HG03521 (cell line): ENCODE results near the gene OTOG.

Experiments
- ATAC-seq: cut with Tn5 transposase; IDR thresholded peaks from one replicate; pipeline ENCODE4 v1.9.1; 2021; ENCODE audit warnings: mild to moderate bottlenecking, moderate library complexity; ENCODE audit not compliant: unreplicated experiment

OTOG gene

GRCh38 chr11:17645190-17645970 lies 98.3 kb downstream of the OTOG start:
- no peak for ATAC-seq

- ATAC-seq = no peak
Observed at GRCh38 chr11:17646451-17647145, 99.5 kb downstream of the OTOG start.

DNA sequence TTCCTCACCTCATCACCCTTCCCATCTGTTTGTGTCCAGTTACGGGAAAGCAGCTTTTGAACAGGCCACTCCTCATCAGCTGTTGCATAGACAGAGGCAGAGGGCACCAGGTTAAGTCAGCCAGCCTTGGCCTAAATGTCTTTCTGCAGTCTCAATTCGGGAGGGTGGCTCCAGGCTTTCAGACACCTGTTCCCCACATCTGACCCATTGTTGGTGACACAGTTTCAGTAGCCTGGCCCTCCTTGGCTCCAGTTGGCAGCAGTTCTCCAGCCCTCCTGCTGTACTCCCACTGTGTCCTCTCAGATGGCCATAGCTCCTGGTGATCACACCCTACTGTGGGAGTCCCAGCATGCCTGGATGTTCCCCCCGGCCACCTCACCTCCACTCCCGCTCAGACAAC lies 101.5 kb downstream of the OTOG start:
- no peak for ATAC-seq

GRCh38 chr11:17649261-17649660 lies 102.2 kb downstream of the OTOG start:
- ATAC-seq = no peak

- ATAC-seq = no peak
Observed at GRCh38 chr11:17649696-17650095, 102.6 kb downstream of the OTOG start.

GRCh38 chr11:17650127-17650911 lies 103.3 kb downstream of the OTOG start:
- ATAC-seq = no peak

- ATAC-seq = no peak
Observed at GRCh38 chr11:17651061-17651460, 104.0 kb downstream of the OTOG start.

DNA sequence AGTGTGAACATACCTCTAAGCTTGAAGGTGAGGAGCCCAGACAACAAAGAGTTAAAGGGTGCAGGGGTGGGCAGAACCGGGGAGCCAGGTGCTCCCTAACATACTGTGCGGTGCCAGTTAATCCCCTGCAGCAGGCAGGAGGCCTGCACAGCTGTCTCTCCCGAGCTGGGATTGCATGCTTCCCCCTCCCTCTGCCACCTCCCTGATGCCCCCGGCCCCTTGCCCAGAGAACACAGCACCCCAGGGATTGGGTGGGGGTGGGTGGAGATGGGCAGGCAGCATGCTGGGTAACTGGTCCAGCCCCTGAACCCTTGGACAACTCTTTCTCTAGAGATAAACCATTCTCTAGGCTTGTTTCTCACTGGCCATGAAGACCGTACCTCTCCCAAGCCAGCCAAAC lies 104.6 kb downstream of the OTOG start:
- no peak for ATAC-seq

DNA sequence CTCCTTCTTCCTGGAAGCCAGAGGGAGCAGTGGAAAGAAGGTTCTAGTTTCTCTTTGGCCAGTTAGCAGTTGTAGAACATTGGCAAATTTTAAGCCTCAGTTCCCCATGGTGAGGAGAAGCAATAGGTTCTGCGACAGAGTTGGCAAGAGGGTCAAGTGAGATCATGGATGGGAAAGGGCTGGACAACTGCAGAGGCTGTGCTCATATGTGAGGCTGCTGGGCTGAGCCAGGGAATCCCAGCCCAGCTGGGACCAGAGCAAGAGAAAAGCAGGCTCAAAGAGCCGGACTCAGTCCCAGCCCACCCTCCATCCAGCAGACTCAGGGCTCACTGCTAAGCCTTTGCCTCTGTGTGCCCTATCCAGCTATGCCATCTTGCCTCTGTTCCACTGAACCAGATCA lies 105.5 kb downstream of the OTOG start:
- no peak for ATAC-seq

DNA sequence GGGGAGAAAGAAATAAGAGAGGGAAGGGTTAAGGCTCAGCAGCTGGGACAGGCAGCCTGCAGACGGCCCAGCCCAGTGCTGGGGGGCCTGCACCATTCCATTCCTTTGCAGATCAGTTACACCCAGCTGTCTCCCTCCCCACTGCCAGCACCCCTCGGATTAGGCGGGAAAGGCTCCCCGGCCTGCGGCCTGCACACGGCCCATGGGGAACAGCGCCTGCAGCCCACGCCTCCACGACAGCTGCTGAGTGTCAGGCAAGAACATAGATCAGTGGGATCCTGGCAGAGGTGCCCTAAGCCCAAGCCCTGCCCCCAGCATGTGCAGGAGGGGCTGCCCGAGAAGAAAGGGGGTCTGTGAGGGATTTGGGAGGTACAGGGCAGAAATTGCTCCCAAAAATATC lies 106.6 kb downstream of the OTOG start:
- ATAC-seq = no peak

DNA sequence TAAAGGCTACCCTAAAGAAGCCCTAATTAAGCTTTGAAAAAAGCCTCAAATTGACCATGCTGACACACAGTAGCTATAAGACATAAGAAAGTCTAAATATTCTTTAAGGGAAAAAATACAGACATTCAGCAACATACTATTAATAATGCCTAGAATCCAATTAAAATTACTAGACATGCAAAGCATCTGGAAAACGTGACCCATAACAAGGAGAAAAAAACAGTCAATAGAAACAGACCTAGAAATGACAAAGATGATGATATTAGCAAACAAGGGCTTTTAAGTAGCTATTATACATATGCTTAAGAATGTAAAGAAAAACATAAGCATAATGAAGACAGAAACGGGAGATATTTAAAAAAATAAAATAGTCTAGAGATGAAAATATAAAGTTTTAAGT lies 108.6 kb downstream of the OTOG start:
- no peak for ATAC-seq

DNA sequence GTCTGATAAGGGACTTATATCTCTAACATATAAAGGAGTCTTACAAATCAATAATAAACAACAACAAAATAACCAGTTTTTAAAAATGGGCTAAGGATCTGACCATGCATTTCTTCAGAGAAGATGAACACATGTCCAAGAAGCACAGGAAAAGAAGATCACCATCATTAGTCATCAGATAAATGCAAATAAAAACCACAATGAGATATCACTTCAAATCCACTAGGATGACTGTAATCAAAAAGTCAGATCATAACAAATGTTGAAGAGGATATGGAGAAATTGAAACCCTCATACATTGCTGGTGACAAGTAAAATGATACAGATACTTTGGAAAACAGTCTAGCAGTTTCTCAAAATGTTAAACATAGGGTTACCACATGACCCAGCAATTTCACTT lies 111.2 kb downstream of the OTOG start:
- no peak for ATAC-seq

DNA sequence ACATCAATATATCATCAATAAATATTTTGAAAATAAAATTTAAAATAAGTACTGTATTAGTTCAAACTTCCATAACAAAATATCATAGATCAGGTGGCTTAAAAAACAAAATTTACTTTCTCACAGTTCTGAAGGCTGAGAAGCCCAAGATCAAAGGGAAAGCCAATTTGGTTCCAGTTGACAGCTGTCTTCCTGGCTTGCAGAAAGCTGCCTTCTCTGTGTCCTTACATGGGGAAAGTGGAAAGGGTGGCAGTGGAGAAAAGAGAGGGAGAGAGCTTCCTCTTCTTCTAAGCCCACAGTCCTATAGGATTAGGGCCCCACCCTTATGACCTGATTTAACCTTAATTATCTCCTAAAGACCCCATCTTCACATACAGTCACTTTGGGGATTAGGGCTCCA lies 121.1 kb downstream of the OTOG start:
- ATAC-seq = no peak

- no peak for ATAC-seq
Observed at GRCh38 chr11:17672469-17672868, 125.4 kb downstream of the OTOG start.

- no peak for ATAC-seq
Observed at GRCh38 chr11:17673951-17674350, 126.9 kb downstream of the OTOG start.

- no peak for ATAC-seq
Observed at GRCh38 chr11:17682848-17683247, 135.8 kb downstream of the OTOG start.

GRCh38 chr11:17683377-17684161 lies 136.5 kb downstream of the OTOG start:
- no peak for ATAC-seq

- no peak for ATAC-seq
Observed at GRCh38 chr11:17684550-17684949, 137.5 kb downstream of the OTOG start.

DNA sequence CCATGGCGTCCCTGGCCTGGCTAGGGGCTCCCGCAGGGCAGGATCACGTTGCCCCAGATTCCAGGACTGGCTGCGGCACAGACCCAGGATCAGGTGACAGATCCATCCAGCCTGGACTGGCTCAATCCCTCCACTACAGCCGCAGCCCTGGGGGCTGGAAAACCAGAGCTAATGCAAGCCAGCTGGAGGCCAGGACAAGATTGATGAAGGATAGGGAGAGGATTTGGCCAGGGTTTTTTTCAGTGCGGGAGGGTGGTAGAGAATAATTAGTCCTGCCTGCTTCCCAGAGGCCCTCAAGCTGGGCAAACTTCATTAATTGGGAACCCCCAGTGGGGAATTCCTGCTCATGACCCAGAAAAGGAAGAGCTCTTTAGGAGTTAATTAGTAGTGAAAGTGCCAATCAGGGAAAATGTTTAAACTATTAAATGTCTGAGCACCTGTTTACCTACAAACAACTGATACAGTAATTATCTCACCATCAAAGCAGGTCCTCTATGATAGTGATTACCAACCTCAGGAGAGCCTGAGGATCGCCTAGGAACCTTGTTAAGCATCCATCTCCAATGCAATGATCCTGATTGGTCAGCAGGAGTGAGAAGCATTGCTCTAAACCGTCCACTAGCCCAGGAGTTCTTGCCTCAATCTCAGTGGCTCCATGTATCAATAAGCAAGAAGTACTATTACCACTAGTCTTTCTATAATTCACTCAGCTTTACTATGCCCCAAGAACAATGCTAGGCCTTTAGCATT lies 139.3 kb downstream of the OTOG start:
- no peak for ATAC-seq

DNA sequence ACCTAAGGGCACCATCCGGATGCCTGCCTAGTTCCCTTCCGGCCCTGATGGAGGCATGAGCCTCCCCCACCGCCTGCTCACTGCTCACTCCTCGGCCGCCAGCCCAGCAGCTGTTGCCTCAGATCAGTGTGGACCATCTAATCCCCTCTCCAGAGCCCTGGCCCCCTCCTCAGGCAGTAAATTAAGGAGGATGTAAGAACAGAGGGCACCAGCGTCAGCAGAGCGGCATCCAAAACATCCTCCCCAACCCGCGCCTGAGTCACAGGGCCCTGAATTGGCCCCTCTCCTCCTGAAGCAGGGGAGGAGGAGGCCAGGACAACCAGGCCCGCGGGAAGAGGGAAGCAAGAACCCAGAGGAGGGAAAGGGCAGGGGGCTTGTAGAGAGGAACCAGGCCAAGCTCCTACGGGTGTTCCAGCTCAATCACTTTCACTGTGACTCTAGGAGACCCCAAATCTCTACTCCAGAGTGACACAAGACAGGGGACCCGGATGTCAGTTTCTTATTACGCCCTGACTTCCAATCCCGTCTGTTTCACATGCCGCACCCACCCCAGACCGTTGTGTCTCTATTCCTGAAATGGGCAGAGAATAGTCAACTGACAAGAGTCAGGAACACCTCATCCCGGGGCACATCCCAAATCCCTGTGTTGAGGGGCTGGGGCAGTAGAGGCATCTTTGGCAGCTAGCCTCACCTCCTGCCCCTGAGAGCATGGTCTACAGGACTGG lies 141.0 kb downstream of the OTOG start:
- no peak for ATAC-seq
